Hepatocyte (in vitro differentiated cells): ENCODE data around the gene BICD2. TPM values are rescaled to one million over a fixed set of nuclear protein-coding genes. Genes with fewer than 3 reads are reported as not detected.

ENCODE experiments used
- DNase-seq: peaks from one replicate; pipeline ENCODE4 v3.0.0-alpha.2; 2016; ENCODE audit warnings: low spot score
- H2AFZ ChIP-seq: fragments of 200-600 bp; sonication (generic); 2 replicates; pipeline ENCODE4 v1.6.0; 2016; ENCODE audit warnings: antibody characterized with exemption, mild to moderate bottlenecking
- H3K27ac ChIP-seq: fragments of 200-600 bp; sonication (generic); 2 replicates; pipeline ENCODE4 v1.5.1; 2016; ENCODE audit warnings: mild to moderate bottlenecking
- H3K27me3 ChIP-seq: fragments of 200-600 bp; sonication (generic); 2 replicates; pipeline ENCODE4 v1.6.1; 2016
- H3K36me3 ChIP-seq: fragments of 200-600 bp; sonication (generic); replicated peaks from 2 replicates; pipeline ENCODE4 v1.5.1; 2016; ENCODE audit warnings: low read depth; ENCODE audit not compliant: insufficient read depth
- H3K4me1 ChIP-seq: fragments of 200-600 bp; sonication (generic); 2 replicates; pipeline ENCODE4 v1.5.1; 2016; ENCODE audit warnings: mild to moderate bottlenecking, moderate library complexity; ENCODE audit not compliant: insufficient read depth
- H3K4me2 ChIP-seq: fragments of 200-600 bp; sonication (generic); 2 replicates; pipeline ENCODE4 v1.6.0; 2016
- H3K4me3 ChIP-seq: fragments of 200-600 bp; sonication (generic); 2 replicates; pipeline ENCODE4 v1.5.1; 2016; ENCODE audit warnings: mild to moderate bottlenecking
- H3K79me2 ChIP-seq: fragments of 200-600 bp; sonication (generic); 2 replicates; pipeline ENCODE4 v1.6.0; 2017; ENCODE audit warnings: mild to moderate bottlenecking
- H3K9me2 ChIP-seq: fragments of 200-600 bp; sonication (generic); replicated peaks from 2 replicates; pipeline ENCODE4 v1.6.0; 2017; ENCODE audit warnings: mild to moderate bottlenecking; ENCODE audit not compliant: insufficient read depth
- H3K9me3 ChIP-seq: fragments of 200-600 bp; sonication (generic); 2 replicates; pipeline ENCODE4 v1.5.1; 2016; ENCODE audit warnings: low read depth, mild to moderate bottlenecking
- H4K20me1 ChIP-seq: fragments of 200-600 bp; sonication (generic); 2 replicates; pipeline ENCODE4 v1.6.0; 2016; ENCODE audit warnings: mild to moderate bottlenecking; ENCODE audit not compliant: insufficient read depth, poor library complexity, severe bottlenecking
- CTCF ChIP-seq: fragments of 200-600 bp; sonication (generic); IDR thresholded peaks from 2 replicates; pipeline ENCODE4 v1.5.1; 2016; ENCODE audit warnings: antibody characterized with exemption, mild to moderate bottlenecking; ENCODE audit not compliant: poor library complexity
- EZH2 ChIP-seq: fragments of 200-600 bp; sonication (generic); IDR thresholded peaks from 2 replicates; pipeline ENCODE4 v1.6.1; 2016; ENCODE audit warnings: antibody characterized with exemption, mild to moderate bottlenecking, borderline replicate concordance
- EZH2phosphoT487 ChIP-seq: fragments of 200-600 bp; sonication (generic); IDR thresholded peaks from one replicate; pipeline ENCODE4 v1.6.1; 2018; ENCODE audit warnings: antibody characterized with exemption, mild to moderate bottlenecking, low read depth, moderate library complexity; ENCODE audit not compliant: unreplicated experiment, severe bottlenecking
- WGBS: methylation state at CpG from one replicate; pipeline ENCODE4 v1.1.6; 2016; ENCODE audit warnings: low lambda C conversion rate; ENCODE audit errors: missing lambda C conversion rate; 5-methylcytosine and 5-hydroxymethylcytosine counted together
- polyA plus RNA-seq: library from polyadenylated mRNA; unstranded; fragments of >200 nt; fragmentation: Nextera tagmentation; extraction: Ambion mirVana; gene quantifications from 2 replicates; pipeline ENCODE4 v1.2.1, GENCODE V29; 2016
- total RNA-seq: library from RNA; depleted of rRNA; stranded (reverse); fragments of >200 nt; gene quantifications from 2 replicates; pipeline ENCODE4 v1.2.3, GENCODE V29; 2014

Gene BICD2
- total and polyA plus RNA-seq, 2 experiments from 2014 or later, result 13.2 to 25.7 TPM

GRCh38 chr9:92726971-92727715, 37.5 kb downstream of the BICD2 start:
- no peaks in the 10 kb centered on the region for H3K36me3 ChIP-seq
- H3K9me2 ChIP-seq, result no peaks in the 10 kb centered on the region
- TF ChIP-seq EZH2 (no peak), CTCF (no peak), EZH2phosphoT487 (no peak)
- H2AFZ ChIP-seq, result no peak overlapping the region
- DNase-seq, result no peak
- H3K4me1 ChIP-seq, result no peaks in the 10 kb centered on the region
- no peaks in the 10 kb centered on the region for H3K9me3 ChIP-seq
- H3K79me2 ChIP-seq, result peaks cover 29% of the 10 kb centered on the region
- no peak overlapping the region for H3K27ac ChIP-seq
- H4K20me1 ChIP-seq, result peaks cover 20% of the 10 kb centered on the region
- no peak overlapping the region for H3K4me3 ChIP-seq
- WGBS, result 79% methylated on average over 13 of the region's 13 CpGs
- no peaks in the 10 kb centered on the region for H3K27me3 ChIP-seq
- H3K4me2 ChIP-seq, result no peak overlapping the region

- Histone ChIP-seq H3K27me3 (no peaks in the 10 kb centered on the region), H4K20me1 (peaks cover 20% of the 10 kb centered on the region), H3K36me3 (no peaks in the 10 kb centered on the region), H3K79me2 (peaks cover 21% of the 10 kb centered on the region), H3K4me2 (no peak overlapping the region), H3K4me3 (no peak overlapping the region), H3K9me2 (no peaks in the 10 kb centered on the region), H3K9me3 (no peaks in the 10 kb centered on the region), H3K4me1 (no peaks in the 10 kb centered on the region), H3K27ac (no peak overlapping the region), H2AFZ (no peak overlapping the region)
- WGBS, result 95% methylated on average over 4 of the region's 4 CpGs
- TF ChIP-seq CTCF (no peak), EZH2phosphoT487 (no peak)
- DNase-seq, result no peak
Observed at GRCh38 chr9:92726348-92726747, 38.3 kb downstream of the BICD2 start.

- TF ChIP-seq CTCF (no peak), EZH2 (no peak), EZH2phosphoT487 (no peak)
- Histone ChIP-seq H3K79me2 (peaks cover 15% of the 10 kb centered on the region), H3K27ac (no peak overlapping the region), H3K36me3 (no peaks in the 10 kb centered on the region), H4K20me1 (peaks cover 18% of the 10 kb centered on the region), H3K4me1 (no peaks in the 10 kb centered on the region), H3K27me3 (no peaks in the 10 kb centered on the region), H3K4me3 (no peak overlapping the region), H3K4me2 (no peak overlapping the region), H2AFZ (no peak overlapping the region), H3K9me3 (no peaks in the 10 kb centered on the region), H3K9me2 (no peaks in the 10 kb centered on the region)
- 100% methylated on average over 1 of the region's 1 CpG for WGBS
- DNase-seq, result no peak
Observed at GRCh38 chr9:92725766-92726165, 38.9 kb downstream of the BICD2 start.
